OCI-LY3 (cell line): ENCODE results near the gene NR5A1.

Experiments
- H2AFZ ChIP-seq: fragments of 200-600, 300-600 bp; shearing (Covaris generic); 2 replicates; pipeline ENCODE4 v1.6.0; 2014; ENCODE audit warnings: antibody characterized with exemption, low read depth, low read length
- H3K27ac ChIP-seq: fragments of 200-600, 300-600 bp; sonication (generic); 2 replicates; pipeline ENCODE4 v1.5.1; 2014; ENCODE audit warnings: mild to moderate bottlenecking, low read length, moderate library complexity, mixed read lengths
- H3K27me3 ChIP-seq: fragments of 200-600, 300-600 bp; sonication (generic); 2 replicates; pipeline ENCODE4 v1.6.1; 2014; ENCODE audit warnings: low read depth, low read length, mixed read lengths
- H3K36me3 ChIP-seq: fragments of 200-600, 300-600 bp; sonication (generic); replicated peaks from 2 replicates; pipeline ENCODE3; 2014; ENCODE audit warnings: low read depth, low read length, mixed read lengths
- H3K4me1 ChIP-seq: fragments of 300-600, 200-600 bp; sonication (generic); 2 replicates; pipeline ENCODE4 v1.6.1; 2014; ENCODE audit warnings: low read length, mixed read lengths
- H3K4me2 ChIP-seq: fragments of 200-600, 300-600 bp; sonication (generic); 2 replicates; pipeline ENCODE4 v1.6.1; 2014; ENCODE audit warnings: low read length, mixed read lengths
- H3K4me3 ChIP-seq: fragments of 300-600, 200-600 bp; sonication (generic); 2 replicates; pipeline ENCODE4 v1.5.1; 2014; ENCODE audit warnings: antibody characterized with exemption, mild to moderate bottlenecking, low read length, moderate library complexity
- H3K79me2 ChIP-seq: fragments of 300-600, 200-600 bp; shearing (Covaris generic); 2 replicates; pipeline ENCODE4 v1.6.1; 2014; ENCODE audit warnings: mild to moderate bottlenecking, low read length, mixed read lengths
- H3K9ac ChIP-seq: fragments of 300-600, 200-600 bp; shearing (Covaris generic); 2 replicates; pipeline ENCODE4 v1.6.0; 2014; ENCODE audit warnings: mild to moderate bottlenecking, low read length, moderate library complexity
- H3K9me3 ChIP-seq: fragments of 200-600, 300-600 bp; shearing (Covaris generic); 2 replicates; pipeline ENCODE4 v1.6.1; 2014; ENCODE audit warnings: low read length, mixed read lengths; ENCODE audit not compliant: insufficient read depth
- H4K20me1 ChIP-seq: fragments of 200-600, 300-600 bp; sonication (generic); 2 replicates; pipeline ENCODE4 v1.6.1; 2016; ENCODE audit warnings: low read length, mixed read lengths; ENCODE audit not compliant: insufficient read depth
- EZH2phosphoT487 ChIP-seq: fragments of 200-600 bp; shearing (Covaris generic); IDR thresholded peaks from 2 replicates; pipeline ENCODE4 v1.6.1; 2018; ENCODE audit warnings: antibody characterized with exemption, mixed run types, low read depth
- TF ChIP-seq, protein P1 (sequence below): fragments of 200-600, 300-600 bp; sonication (generic); IDR thresholded peaks from 2 replicates; pipeline ENCODE4 v1.5.1; 2014; ENCODE audit warnings: antibody characterized with exemption, low read length, low read depth

NR5A1 gene

DNA sequence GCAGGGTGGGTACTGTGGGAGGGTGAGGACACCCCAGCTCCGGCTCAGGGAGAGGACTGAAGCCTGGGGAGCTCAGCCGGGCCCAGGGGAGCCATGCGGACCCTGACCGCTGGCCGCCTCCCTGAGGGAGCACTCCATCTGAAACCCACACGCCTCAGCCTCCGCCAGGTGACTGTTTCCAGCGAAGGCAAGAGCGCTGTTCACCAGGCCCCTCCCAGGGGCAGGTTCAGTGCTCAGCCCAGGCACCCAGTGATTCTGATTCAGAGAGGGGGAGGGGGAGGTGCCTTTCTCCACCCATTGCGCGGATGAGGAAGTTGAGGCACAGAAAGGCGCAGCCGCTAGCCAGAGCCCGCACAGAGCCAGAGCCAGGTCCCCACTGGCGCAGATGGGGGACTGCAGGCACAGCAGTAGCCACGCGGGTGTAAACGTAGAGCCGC is 30.0 kb downstream of the NR5A1 start:
- Histone ChIP-seq H2AFZ (no peak overlapping the region), H3K79me2 (no peaks in the 10 kb centered on the region), H3K9ac (no peak overlapping the region), H3K4me2 (no peak overlapping the region), H3K27ac (no peak overlapping the region), H3K4me1 (peaks cover 14% of the 10 kb centered on the region), H4K20me1 (no peaks in the 10 kb centered on the region), H3K4me3 (no peak overlapping the region), H3K36me3 (no peaks in the 10 kb centered on the region), H3K27me3 (no peaks in the 10 kb centered on the region), H3K9me3 (no peaks in the 10 kb centered on the region)
- no peak for TF ChIP-seq EZH2phosphoT487
- TF ChIP-seq, protein P1, sequence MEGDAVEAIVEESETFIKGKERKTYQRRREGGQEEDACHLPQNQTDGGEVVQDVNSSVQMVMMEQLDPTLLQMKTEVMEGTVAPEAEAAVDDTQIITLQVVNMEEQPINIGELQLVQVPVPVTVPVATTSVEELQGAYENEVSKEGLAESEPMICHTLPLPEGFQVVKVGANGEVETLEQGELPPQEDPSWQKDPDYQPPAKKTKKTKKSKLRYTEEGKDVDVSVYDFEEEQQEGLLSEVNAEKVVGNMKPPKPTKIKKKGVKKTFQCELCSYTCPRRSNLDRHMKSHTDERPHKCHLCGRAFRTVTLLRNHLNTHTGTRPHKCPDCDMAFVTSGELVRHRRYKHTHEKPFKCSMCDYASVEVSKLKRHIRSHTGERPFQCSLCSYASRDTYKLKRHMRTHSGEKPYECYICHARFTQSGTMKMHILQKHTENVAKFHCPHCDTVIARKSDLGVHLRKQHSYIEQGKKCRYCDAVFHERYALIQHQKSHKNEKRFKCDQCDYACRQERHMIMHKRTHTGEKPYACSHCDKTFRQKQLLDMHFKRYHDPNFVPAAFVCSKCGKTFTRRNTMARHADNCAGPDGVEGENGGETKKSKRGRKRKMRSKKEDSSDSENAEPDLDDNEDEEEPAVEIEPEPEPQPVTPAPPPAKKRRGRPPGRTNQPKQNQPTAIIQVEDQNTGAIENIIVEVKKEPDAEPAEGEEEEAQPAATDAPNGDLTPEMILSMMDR = no peak

DNA sequence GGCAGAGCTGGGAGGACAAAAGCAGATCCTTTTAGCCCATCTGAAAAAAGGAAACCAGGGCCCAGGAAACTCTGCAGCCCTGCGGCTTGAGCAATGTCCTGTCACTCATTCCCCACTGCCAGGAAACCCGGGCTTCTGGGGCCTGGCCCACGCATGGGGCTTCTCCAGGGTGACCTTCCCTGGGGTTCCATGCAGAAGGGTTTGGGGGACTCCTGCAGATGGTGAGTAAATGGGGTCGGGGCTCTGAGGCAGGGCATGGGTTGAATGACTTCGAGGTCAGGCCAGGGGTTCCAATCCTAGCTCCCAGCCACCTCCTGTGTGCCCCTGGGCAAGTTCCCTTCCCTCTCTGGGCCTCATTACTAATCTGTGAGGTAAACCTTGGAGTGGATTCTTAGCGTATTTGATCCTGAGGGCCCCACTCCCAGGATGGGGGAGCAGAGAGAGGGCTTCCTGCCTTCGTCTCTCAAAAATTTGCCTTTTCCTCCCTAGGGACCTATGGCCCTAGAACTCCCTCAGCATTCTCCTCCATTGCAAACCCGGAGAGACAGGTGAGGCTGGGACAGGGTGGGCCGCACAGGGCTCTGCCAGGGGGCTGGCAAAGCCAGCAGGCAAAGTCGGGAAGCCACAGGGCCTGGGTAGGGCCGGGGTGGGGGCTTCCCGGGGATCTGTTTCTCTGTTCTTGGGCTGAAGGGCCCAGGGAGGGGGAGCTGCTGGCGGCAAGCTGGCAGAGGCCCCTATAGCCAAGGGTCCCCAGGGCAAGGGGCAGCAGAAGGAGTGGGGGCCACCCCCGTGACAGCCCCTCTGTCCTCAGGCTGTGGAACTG is 31.1 kb downstream of the NR5A1 start:
- H3K79me2 ChIP-seq = no peaks in the 10 kb centered on the region
- H3K9ac ChIP-seq = no peak overlapping the region
- no peaks in the 10 kb centered on the region for H4K20me1 ChIP-seq
- no peak overlapping the region for H3K4me3 ChIP-seq
- H3K27me3 ChIP-seq = no peaks in the 10 kb centered on the region
- H3K9me3 ChIP-seq = no peaks in the 10 kb centered on the region
- no peak overlapping the region for H3K27ac ChIP-seq
- TF ChIP-seq EZH2phosphoT487 = no peak
- TF ChIP-seq, protein P1 = no peak
- peak overlapping the region; percentile 30; the same call in 1 of the 2 replicates for H2AFZ ChIP-seq
- peaks cover 14% of the 10 kb centered on the region for H3K4me1 ChIP-seq
- H3K36me3 ChIP-seq = no peaks in the 10 kb centered on the region
- peak overlapping the region; percentile 9 for H3K4me2 ChIP-seq

DNA sequence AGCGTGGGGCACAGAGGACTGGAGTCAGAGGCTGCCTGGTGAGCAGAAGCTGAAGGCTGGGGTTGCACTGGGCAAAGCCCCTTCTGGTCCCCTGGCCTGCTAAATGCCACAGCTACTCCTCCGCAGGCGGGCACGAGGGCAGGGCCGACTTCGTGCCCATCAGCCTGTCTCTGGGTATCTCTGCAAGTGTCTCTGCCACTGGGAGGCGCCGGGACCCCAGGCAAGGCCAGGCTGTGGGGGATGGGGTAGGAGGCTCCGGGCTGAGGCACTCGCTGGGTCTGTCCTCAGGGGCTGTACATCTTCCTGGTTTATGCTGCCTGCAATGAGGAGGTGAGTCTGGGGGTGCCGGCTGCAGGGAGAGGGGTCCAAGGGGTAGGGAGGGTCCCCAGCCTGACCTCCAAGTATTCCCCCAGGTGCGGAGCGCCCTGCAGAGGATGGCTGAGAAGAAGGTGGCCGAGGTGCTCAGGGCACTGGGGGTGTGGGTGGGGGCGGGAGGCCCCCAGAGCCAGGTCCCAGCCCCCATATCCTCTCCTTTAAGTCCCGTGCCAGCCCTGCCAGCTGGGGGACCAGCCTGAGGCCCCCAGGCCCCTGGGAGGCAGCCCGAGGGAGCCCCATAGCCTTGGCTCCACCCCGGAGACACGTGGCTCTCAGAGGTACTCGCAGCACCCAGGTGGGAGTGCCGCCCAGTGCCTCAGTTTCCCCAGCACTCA is 31.9 kb downstream of the NR5A1 start:
- Histone ChIP-seq H3K27me3 (no peaks in the 10 kb centered on the region), H4K20me1 (no peaks in the 10 kb centered on the region), H3K9ac (no peak overlapping the region), H3K4me3 (no peak overlapping the region), H3K4me2 (peak overlapping the region; percentile 9; the same call in 1 of the 2 replicates), H3K4me1 (peaks cover 12% of the 10 kb centered on the region), H3K9me3 (no peaks in the 10 kb centered on the region), H3K27ac (no peak overlapping the region), H3K79me2 (no peaks in the 10 kb centered on the region), H2AFZ (0 out of 2 replicates have a peak overlapping the region, but pooled peaks have one; percentile 30), H3K36me3 (no peaks in the 10 kb centered on the region)
- TF ChIP-seq, protein P1 = peak; percentile 19; the same call in 1 of the 2 replicates
- TF ChIP-seq EZH2phosphoT487 = no peak

DNA sequence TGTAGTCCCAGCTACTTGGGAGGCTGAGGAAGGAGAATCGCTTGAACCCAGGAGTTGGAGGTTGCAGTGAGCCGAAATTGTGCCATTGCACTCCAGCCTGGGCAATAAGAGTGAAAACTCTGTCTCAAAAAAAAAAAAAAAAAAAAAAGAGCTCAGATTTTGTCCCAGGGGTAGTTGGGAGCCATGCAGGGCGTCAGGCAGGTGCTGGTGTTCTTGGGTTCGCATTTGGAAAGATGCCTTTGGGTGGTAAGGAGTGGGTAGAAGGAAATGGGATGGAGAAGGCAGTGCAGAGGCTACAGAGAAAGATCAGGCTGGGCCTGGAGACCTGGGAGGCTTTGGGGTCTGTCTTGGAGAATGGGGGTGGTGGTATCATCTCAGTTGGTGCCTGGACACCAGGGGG is 33.0 kb downstream of the NR5A1 start:
- Histone ChIP-seq H3K36me3 (no peaks in the 10 kb centered on the region), H2AFZ (no peak overlapping the region), H3K9me3 (no peaks in the 10 kb centered on the region), H4K20me1 (no peaks in the 10 kb centered on the region), H3K9ac (no peak overlapping the region), H3K4me1 (peaks cover 6% of the 10 kb centered on the region; the same call in 1 of the 2 replicates), H3K27me3 (no peaks in the 10 kb centered on the region), H3K79me2 (no peaks in the 10 kb centered on the region), H3K4me2 (no peak overlapping the region), H3K4me3 (no peak overlapping the region), H3K27ac (no peak overlapping the region)
- TF ChIP-seq, protein P1 = no peak
- no peak for TF ChIP-seq EZH2phosphoT487
